Esophagus squamous epithelium (tissue), 4 donors: ENCODE measurements around the gene SLC12A8.

Source experiments
- POLR2A ChIP-seq, 4 donors: fragments of 450-650 bp; IDR thresholded peaks; one replicate each; pipeline ENCODE4 v1.6.1; 2017; ENCODE audit warnings: antibody characterized with exemption in 4 of 4, mild to moderate bottlenecking in 4 of 4, moderate library complexity in 3 of 4
- TF ChIP-seq, protein P1 (sequence below), 6 experiments: fragments of 450-650 bp in 4 of 6; fragments of 200-600 bp in 2 of 6; sonication (generic) in 2 of 6; IDR thresholded peaks; one replicate each; pipeline ENCODE4 v1.5.1; 2016 to 2019; ENCODE audit warnings: antibody characterized with exemption in 6 of 6, mild to moderate bottlenecking in 4 of 6, moderate library complexity in 4 of 6

DNA sequence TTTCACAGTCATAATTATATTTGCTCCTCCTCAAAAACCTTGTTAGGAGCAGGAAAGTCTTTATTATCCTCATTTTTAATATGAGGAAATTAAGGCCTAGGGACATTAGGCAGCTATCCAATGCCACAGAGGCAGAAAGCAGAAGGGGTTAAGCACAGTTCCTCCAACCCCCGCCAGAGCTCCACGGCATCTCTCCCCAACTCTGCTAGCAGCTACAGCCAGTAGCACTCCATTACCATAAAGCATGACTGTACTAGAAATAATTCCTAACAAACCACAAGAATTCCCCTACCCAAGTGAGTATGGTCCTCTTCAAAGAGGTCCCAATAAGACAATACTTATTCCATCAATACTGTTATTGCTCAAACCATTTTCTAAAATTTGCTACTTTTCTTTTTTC is 166.6 kb downstream of the SLC12A8 start:
- TF ChIP-seq, protein P1, sequence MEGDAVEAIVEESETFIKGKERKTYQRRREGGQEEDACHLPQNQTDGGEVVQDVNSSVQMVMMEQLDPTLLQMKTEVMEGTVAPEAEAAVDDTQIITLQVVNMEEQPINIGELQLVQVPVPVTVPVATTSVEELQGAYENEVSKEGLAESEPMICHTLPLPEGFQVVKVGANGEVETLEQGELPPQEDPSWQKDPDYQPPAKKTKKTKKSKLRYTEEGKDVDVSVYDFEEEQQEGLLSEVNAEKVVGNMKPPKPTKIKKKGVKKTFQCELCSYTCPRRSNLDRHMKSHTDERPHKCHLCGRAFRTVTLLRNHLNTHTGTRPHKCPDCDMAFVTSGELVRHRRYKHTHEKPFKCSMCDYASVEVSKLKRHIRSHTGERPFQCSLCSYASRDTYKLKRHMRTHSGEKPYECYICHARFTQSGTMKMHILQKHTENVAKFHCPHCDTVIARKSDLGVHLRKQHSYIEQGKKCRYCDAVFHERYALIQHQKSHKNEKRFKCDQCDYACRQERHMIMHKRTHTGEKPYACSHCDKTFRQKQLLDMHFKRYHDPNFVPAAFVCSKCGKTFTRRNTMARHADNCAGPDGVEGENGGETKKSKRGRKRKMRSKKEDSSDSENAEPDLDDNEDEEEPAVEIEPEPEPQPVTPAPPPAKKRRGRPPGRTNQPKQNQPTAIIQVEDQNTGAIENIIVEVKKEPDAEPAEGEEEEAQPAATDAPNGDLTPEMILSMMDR (IDR thresholded peaks at IDR 0.05) = no peak
- no peak for TF ChIP-seq POLR2A (IDR thresholded peaks at IDR 0.05)
